Measurements from ENCODE around the gene DRP2.
"Not testable (repeated sequence)": the region's sequence is repeated elsewhere in the genome, so short reads cannot be mapped to it uniquely, and the experiment has no call there.

The DRP2 gene

DNA sequence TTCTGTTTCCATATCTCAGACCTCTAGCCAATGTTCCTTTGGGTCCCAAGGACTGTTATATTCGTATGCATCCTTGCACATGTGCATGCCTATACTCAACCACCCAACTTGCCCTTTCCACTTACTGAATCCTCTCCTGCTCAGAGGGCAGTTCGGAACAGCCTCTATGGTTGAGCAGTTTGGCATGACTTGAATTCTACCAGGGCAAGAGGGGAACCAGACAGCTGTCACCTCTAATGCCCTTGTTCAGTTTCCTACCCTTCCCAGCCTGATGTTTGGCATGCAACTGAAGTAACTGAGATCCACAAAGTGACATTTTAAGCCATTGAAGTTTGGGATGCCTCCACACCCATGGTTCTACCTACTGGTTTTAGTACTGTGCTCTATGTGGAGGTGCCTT, 17.5 kb downstream of the DRP2 start:
- DNase-seq = no peak

DNA sequence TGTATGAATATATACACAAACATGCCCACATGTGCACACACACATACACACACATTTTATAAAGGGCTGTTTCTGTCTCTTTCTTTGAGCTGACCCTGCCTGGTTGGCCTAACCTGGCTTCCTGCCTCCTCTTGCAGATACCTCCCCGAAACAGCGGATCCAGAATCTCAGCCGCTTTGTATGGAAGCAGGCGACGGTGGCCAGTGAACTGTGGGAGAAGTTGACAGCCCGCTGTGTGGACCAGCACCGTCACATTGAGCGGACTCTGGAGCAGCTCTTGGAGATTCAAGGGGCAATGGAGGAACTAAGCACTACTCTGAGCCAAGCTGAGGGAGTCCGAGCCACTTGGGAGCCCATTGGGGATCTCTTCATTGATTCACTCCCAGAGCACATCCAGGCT, 21.9 kb downstream of the DRP2 start:
- no peak for DNase-seq

DNA sequence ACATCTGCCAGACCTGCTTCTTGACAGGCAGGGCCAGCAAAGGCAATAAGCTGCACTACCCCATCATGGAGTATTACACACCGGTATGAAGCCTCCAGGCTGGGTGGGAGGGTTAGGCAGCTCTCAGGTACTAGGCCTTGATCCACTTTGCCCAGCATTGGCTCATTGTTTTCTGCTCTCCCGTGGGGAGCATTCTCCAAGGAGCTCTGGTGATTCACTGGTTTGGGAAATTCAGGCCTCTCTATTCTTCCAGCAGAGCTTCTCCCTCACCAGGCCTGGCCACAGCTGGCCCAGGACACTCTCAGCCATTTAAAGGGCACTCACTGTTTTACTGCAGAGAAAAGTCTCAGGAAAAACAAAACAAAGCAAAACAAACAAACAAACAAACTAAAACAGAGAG, 33.0 kb downstream of the DRP2 start:
- no peak for DNase-seq

DNA sequence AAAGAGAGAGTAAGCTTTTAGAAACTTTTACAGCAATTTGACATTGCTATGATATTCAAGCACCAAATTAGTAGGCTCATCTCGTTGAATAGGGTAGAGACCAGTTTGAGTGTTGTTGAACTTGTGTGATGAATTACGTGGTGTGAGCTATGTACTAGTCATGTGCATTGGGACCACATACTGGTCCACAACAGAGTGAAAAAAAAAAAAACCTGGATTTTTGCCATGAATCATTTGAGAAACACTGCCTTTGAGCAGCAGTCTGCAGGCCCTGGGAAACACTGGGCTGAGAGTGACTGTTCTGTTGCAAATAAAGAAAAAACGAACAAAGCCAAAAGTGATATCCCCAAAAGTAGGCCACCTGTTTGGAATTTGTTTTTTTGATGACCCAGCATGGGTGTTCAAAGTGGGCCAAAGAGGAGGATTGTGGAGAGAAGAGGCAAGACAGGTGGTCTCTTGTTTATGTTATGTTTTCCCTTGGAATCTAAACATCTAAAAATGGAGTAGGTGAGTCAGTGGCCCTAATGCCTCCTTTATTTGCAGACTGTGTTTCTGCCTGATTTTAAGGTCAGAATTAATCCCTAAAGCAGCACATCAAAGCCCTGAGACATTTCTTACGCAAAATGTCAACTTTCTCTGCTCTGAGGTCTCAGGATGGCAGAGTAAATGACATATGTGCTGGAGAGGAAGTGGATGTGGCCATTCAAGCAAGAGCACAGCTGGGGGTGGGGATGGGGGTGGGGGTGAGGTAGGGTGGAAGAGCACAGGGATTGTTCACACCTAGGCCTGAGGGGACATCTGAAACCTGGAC, 38.1 kb downstream of the DRP2 start:
- DNase-seq = no peak

DNA sequence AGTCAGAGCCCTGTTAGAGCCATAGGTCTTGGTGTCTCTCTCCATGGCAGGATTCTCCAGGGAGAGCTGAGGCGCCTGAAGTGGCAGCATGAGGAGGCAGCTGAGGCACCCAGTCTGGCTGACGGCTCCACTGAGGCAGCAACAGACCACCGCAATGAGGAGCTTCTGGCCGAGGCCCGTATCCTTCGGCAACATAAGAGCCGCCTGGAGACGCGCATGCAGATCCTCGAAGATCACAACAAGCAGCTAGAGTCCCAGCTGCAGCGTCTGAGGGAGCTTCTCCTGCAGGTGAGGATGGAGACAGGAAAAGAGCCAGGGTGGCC, 38.6 kb downstream of the DRP2 start:
- DNase-seq = no peak

DNA sequence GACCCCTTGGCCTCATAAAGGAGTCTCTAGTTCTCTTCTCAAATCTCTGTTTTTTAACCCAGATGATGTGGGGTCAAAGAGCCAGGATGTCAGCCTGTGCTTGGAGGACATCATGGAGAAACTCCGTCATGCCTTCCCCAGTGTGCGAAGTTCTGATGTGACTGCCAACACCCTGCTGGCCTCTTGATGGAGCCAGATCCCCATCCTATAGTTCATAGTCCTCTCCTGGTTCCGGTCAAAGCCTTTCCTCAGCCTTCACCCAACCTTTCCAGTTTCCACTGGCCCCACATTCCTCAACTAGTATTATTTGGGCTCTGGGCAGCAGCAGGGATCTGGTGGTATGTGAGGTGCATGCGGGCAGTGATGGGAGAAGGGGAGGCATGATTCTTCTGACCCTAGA, 40.8 kb downstream of the DRP2 start:
- DNase-seq = no peak

DNA sequence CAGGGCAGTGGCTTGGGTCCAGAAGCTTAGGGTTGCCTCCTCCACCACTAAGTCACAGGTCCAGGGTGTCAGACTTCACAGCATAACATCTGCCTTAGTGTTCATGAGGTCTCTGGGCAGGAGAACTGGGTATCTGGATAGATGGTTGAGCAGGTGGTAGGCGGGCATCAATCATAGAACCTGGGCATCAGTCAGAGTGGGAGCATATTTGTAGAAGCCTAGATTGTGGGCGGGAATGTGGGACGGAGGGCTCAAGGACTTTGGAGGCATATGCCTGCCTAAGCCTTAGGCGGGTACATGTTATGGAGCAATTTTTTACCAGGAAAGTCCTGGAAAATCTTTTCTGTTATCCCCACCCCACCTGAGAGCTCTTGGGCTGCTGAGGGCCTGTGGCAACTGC, 43.0 kb downstream of the DRP2 start:
- no peak for DNase-seq

DNA sequence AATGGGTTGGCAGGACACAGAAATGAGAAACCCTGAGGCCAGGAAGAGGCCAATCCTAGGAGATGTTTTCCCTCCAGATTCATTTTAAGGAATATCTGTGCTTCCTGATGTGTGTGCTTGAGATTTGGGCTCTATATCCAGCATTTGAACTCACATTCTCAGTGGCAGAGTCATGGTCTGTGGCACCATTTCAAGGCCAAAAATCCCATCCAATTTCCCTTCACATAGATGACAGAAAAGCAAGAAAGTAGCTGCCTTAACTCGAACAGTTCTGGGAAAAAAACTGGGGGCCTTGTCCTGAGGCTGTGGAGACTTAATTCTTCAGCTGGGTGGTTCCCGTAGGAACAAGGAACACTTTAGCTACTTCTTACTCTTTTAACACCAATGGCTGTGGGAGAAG, 44.2 kb downstream of the DRP2 start:
- DNase-seq = no peak

DNA sequence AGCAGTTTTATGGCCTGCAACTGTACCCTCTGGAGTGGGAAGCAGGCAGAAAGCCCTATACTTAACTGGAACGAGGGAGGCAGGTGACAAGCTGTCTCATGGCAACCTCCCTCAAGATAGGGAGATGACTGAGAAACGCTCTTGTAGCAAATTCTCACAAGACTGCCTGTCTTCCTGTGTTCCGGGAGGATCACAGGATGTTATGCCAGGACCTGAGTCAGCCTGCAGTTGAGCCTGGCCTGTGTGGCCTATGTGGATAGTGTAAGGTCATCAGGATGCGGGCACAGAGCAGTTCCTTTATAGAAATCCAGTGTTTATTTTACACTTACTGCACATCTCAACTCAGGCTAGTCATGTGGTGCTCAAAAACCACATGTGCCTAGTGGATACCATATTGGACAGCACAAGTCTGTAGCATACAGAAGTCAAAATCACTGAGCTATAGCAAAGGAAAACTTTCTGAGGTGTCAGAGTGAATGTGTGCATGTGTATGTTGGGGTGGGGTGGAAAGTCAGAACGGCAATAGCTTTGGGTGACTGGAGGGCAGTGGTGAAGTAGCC, 46.4 kb downstream of the DRP2 start:
- DNase-seq = no peak

DNA sequence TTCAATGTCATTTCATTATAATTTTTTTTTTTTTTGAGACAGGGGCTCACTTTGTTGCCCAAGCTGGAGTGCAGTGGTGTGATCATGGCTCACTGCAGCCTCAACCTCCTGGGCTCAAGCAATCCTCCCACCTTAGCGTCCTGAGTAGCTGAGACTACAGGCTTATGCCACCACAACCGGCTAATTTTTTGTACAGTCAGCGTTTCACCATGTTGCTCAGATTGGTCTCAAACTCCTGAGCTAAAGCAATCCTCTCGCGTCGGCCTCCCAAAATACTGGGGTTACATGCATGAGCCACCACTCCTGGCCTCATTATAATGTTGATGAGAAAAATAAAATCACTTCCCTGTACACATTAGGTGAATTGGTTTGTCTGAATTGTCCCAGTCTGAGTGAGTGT, 54.6 kb downstream of the DRP2 start:
- no peak for DNase-seq

DNA sequence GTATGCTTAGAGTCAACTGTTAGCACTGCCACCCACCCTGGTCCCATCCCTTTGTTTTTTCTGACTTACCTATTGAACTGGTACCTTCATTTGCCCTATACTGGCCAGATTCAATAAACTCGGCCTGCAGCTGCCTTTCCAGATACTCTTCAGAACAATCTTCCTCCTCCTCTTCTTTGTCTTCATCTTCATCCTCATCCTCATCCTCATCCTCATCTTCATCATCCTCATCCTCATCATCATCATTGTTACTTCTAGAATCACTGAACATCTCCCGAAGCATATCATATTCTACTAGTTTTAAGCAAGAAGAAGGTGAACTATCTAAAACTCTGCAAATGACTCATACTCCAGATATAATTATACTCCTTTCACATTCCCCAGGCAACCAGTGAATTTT, 56.7 kb downstream of the DRP2 start:
- no peak for DNase-seq

DNA sequence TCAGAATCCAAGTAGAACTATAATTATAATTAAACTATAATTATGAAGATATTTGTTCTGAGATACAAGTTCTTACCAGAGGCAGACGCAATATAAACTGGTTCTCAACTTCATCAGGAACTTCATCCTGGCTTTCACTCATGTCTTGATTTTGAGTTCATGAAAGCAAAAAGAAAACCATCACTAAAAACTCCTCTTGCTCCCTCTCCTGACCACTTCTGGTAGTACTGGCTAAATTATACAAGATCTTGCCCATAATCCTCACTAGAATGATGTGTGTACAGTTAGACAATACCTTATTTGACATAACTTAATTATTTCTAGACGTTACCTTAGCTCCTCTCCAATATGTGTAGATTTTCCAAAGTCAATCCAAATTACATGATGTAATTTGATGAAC, 67.8 kb downstream of the DRP2 start:
- DNase-seq = no peak

DNA sequence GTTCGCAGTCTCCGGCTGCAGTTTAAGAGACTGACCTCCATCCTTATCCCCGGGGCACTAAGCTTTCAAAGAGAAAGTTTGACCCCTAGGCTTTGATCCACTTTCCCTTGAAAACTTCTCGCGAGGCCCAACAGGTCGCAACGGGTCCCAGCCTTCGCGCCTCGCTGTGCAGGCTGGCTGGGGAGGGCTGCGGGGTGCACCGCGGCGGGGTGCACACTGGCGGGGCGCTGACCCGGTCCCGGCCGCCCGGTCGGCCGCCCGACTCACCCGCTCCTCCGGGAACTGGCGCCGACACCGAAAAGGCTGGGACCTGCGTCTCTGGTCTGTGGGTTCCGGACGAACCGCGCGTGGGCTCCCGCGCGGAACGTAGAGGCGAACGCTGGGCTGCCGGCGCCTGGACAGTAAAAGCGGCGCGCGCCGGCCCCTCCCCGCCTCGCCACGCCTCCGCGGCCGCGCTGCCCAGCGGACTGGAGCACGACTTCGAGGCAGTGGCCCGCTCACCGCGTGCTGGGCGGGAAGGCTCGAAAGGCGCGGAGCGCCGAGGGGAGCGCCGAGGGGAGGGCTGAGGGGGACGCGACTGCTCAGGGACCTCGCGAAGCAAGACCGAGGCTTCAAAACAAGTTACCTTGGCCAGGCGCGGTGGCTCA, 71.5 kb downstream of the DRP2 start, which contains the start of gene TAF7L:
TSS of gene TAF7L (minus strand) at position 378 of the 647 bp plus-strand sequence. CDS start 3,791 bp downstream, outside the sequence.
- DNase-seq = no peak

DNA sequence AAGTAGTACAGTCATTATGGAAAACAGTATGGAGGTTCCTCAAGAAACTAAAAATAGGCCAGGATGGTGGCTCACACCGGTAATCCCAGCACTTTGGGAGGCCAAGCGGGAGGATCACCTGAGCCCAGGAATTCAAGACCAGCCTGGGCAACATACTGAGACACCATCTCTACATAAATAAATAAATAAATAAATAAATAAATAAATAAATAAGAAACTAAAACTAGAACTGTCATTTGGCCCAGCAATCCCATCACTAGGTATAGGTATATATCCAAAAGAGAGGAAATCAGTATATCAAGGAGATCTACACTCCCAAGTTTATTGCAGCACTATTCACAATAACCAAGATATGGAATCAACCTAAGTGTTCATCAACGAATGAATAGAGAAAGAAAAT, 76.0 kb downstream of the DRP2 start:
- not testable (repeated sequence) for DNase-seq

DNA sequence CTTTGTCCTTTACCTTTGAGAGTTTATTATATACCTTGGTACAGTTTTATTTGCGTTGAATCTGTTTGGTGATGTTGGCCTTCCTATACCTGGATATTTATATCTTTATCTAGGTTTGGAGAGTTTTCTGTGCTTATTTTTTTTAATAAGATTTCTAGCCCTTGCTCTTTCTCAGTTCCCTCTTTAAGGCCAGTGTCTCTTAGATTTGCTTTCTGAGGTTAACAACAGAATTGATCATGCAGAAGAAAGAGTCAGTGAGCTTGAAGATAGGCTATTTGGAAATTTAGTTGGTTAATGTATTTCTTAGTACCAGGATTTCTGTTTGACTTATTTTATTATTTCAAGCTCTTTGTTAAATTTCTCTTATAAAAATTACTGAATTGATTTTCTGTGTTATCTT, 84.2 kb downstream of the DRP2 start:
- DNase-seq = no peak

Measured in activated T-cell treated with anti-CD3 and anti-CD28 coated beads for 4 hours (primary cell).